SU-DHL-6 (cell line): ENCODE measurements around the gene ACAT2.

Experiments used
- CTCF ChIP-seq: fragments of 200-600 bp; sonication (generic); IDR thresholded peaks from one replicate; pipeline ENCODE4 v1.5.1; 2017; ENCODE audit warnings: antibody characterized with exemption, mild to moderate bottlenecking, low read length, moderate library complexity; ENCODE audit not compliant: insufficient read depth, poor library complexity, severe bottlenecking
- EZH2phosphoT487 ChIP-seq: fragments of 200-600 bp; sonication (generic), shearing (Covaris generic); conservative IDR thresholded peaks from 2 replicates; pipeline ENCODE4 v1.6.1; 2018; ENCODE audit warnings: mild to moderate bottlenecking, antibody characterized with exemption, low read length, moderate library complexity, mixed read lengths

- TF ChIP-seq CTCF (no peak), EZH2phosphoT487 (no peak)
Observed at GRCh38 chr6:159800141-159800865, 38.5 kb downstream of the ACAT2 start, which contains the start of gene PNLDC1.
